ENCODE data around the gene C15orf40. TPM values are rescaled to one million over a fixed set of nuclear protein-coding genes. Genes with fewer than 3 reads are reported as not detected.
A peak's percentile ranks its signal among the peaks of the same experiment; 100 is the strongest.

The C15orf40 gene
- total RNA-seq = 10 to 100 TPM; 10.2 to 26.8 (median 14.6) TPM

GRCh38 chr15:83011271-83012075, at the start of gene C15orf40:
TSS of gene C15orf40 (minus strand) at chr15:83011639. CDS start at chr15:83011607, 32 bp downstream.
- Histone ChIP-seq H3K27me3 (no peaks in the 10 kb centered on the region), H3K4me3 (peak within 1 kb of the TSS; percentile 92 to 99 (median 93)), H3K9me3 (no peaks in the 10 kb centered on the region), H3K36me3 (no peaks in the 10 kb centered on the region), H3K4me1 (peaks cover 0 to 15% of the 10 kb centered on the region in 2 donors), H3K27ac (peak within 1 kb of the TSS; percentile 82 to 93)
- intact Hi-C loops (cut with DNase I; ENCODE audit: low total_unique reads) = no loop called here
- peak; percentile 76 to 89 for DNase-seq (ENCODE audit: low spot score in 2 of 2)
- peak; percentile 74 for TF ChIP-seq POLR2A (IDR thresholded peaks at IDR 0.05)
- peak in 2 of 3 donors; percentile 57 to 63 for TF ChIP-seq CTCF (IDR thresholded peaks at IDR 0.05)
- TF ChIP-seq POLR2AphosphoS5 (IDR thresholded peaks at IDR 0.05) = peak; percentile 71 to 81 (median 77)

- no peaks in the 10 kb centered on the region for H3K4me1 ChIP-seq
- intact Hi-C loops (cut with DNase I; ENCODE audit: low total_unique reads) = no loop called here
- no peaks in the 10 kb centered on the region for H3K27me3 ChIP-seq
- TF ChIP-seq POLR2AphosphoS5 (IDR thresholded peaks at IDR 0.05) = no peak
- no peak for TF ChIP-seq POLR2A (IDR thresholded peaks at IDR 0.05)
- no peak for TF ChIP-seq CTCF (IDR thresholded peaks at IDR 0.05)
- H3K36me3 ChIP-seq = no peaks in the 10 kb centered on the region
- no peak for DNase-seq (ENCODE audit: low spot score in 2 of 2)
- H3K27ac ChIP-seq = no peak overlapping the region
- no peak overlapping the region for H3K4me3 ChIP-seq
- no peaks in the 10 kb centered on the region for H3K9me3 ChIP-seq
Measured at GRCh38 chr15:83057696-83058376, 46.4 kb upstream of the C15orf40 start.

GRCh38 chr15:83057002-83057401, 45.6 kb upstream of the C15orf40 start:
- no peaks in the 10 kb centered on the region for H3K27me3 ChIP-seq
- H3K4me3 ChIP-seq = no peak overlapping the region
- intact Hi-C loops (cut with DNase I; ENCODE audit: low total_unique reads) = no loop called here
- H3K36me3 ChIP-seq = no peaks in the 10 kb centered on the region
- H3K9me3 ChIP-seq = no peaks in the 10 kb centered on the region
- H3K4me1 ChIP-seq = no peaks in the 10 kb centered on the region
- TF ChIP-seq CTCF (IDR thresholded peaks at IDR 0.05) (no peak), POLR2A (IDR thresholded peaks at IDR 0.05) (no peak), POLR2AphosphoS5 (IDR thresholded peaks at IDR 0.05) (no peak)
- no peak for DNase-seq (ENCODE audit: low spot score in 2 of 2)
- H3K27ac ChIP-seq = no peak overlapping the region

DNA sequence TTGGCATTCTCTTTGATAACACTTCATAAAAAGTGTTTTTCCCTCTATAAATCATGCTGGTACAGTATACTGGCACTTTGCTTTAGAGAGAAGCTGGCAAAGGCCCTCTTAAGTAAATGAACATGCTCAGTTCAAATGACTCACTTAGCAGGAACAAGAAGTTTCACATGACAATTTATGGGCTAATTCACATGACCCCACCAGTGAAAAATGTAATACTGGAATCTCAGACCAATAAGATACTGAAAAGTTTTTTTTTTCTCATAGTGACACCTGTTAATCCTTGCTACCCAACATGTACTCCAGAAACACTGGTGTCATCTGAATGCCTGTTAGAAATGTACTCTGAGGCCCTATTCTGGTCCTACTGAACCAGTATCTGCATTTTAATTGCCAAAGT, 41.7 kb upstream of the C15orf40 start:
- no peaks in the 10 kb centered on the region for H3K36me3 ChIP-seq
- no peak overlapping the region for H3K27ac ChIP-seq
- DNase-seq (ENCODE audit: low spot score in 2 of 2) = no peak
- intact Hi-C loops (cut with DNase I; ENCODE audit: low total_unique reads) = no loop called here
- no peaks in the 10 kb centered on the region for H3K9me3 ChIP-seq
- TF ChIP-seq POLR2AphosphoS5 (IDR thresholded peaks at IDR 0.05) (no peak), CTCF (IDR thresholded peaks at IDR 0.05) (no peak), POLR2A (IDR thresholded peaks at IDR 0.05) (no peak)
- no peaks in the 10 kb centered on the region for H3K27me3 ChIP-seq
- no peaks in the 10 kb centered on the region for H3K4me1 ChIP-seq
- H3K4me3 ChIP-seq = no peak overlapping the region

DNA sequence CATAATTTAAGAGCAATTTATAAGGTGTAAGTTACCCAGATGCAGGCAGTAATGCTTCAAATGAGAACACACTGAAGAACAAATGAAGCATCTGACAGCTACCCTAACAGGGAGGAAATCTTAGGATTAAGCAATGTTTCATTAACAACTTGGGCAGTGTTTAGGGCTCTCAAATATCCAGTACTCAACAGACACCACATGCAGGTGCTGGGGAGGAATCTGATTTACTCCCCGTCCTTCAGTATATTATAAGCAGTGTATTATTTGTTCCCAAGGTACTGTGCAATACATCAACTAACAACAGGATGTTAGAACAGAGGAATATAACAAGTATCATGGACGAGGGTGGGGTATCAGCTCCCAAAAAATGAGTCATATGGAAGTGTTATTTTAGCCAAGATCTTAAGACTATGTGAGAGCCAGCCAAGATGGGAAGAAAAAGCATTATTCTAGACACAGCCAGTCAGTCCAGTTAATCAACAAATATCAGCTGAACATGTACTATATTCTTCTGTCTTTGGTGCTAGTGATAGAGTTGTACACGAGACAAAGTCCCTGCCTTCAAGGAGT, 35.2 kb upstream of the C15orf40 start:
- H3K36me3 ChIP-seq = no peaks in the 10 kb centered on the region
- H3K9me3 ChIP-seq = no peaks in the 10 kb centered on the region
- TF ChIP-seq POLR2A (IDR thresholded peaks at IDR 0.05) (no peak), POLR2AphosphoS5 (IDR thresholded peaks at IDR 0.05) (no peak), CTCF (IDR thresholded peaks at IDR 0.05) (no peak)
- H3K4me1 ChIP-seq = no peaks in the 10 kb centered on the region
- H3K27ac ChIP-seq = no peak overlapping the region
- intact Hi-C loops (cut with DNase I; ENCODE audit: low total_unique reads) = no loop called here
- no peaks in the 10 kb centered on the region for H3K27me3 ChIP-seq
- no peak for DNase-seq (ENCODE audit: low spot score in 2 of 2)
- no peak overlapping the region for H3K4me3 ChIP-seq

All from breast epithelium (tissue), 4 donors.